SK-N-SH (cell line): ENCODE results near the gene GJB2.

Experiments
- CTCF ChIP-seq: fragments of 200-600 bp; sonication (generic); IDR thresholded peaks from 2 replicates; pipeline ENCODE4 v1.6.1; 2017; ENCODE audit warnings: antibody characterized with exemption, mild to moderate bottlenecking, moderate library complexity
- FOSL2 ChIP-seq: IDR thresholded peaks from 2 replicates; pipeline ENCODE4 v1.4.0; 2012; ENCODE audit warnings: low read depth, mild to moderate bottlenecking, moderate library complexity, borderline replicate concordance
- GABPA ChIP-seq: IDR thresholded peaks from 2 replicates; pipeline ENCODE4 v1.4.0; 2012; ENCODE audit warnings: low read depth, mild to moderate bottlenecking
- RAD21 ChIP-seq: IDR thresholded peaks from 2 replicates; pipeline ENCODE4 v1.6.1; 2012; ENCODE audit warnings: mild to moderate bottlenecking, low read length
- RXRA ChIP-seq: IDR thresholded peaks from 2 replicates; pipeline ENCODE4 v1.4.0; 2012; ENCODE audit warnings: low read depth, mild to moderate bottlenecking, borderline replicate concordance
- SIN3A ChIP-seq: IDR thresholded peaks from 2 replicates; pipeline ENCODE4 v1.6.1; 2012; ENCODE audit warnings: low read depth, mild to moderate bottlenecking, low read length, moderate library complexity, borderline replicate concordance
- TEAD4 ChIP-seq: IDR thresholded peaks from 2 replicates; pipeline ENCODE4 v1.4.0; 2012; ENCODE audit warnings: mild to moderate bottlenecking, borderline replicate concordance; ENCODE audit not compliant: insufficient read depth

- no peak for TF ChIP-seq CTCF
- no peak for TF ChIP-seq GABPA
- TF ChIP-seq TEAD4: no peak
- no peak for TF ChIP-seq RXRA
- no peak for TF ChIP-seq RAD21
- no peak for TF ChIP-seq SIN3A
- TF ChIP-seq FOSL2: no peak
Measured at GRCh38 chr13:20165417-20166257, 27.1 kb downstream of the GJB2 start.
